Activated CD8-positive, alpha-beta T cell treated with anti-CD3 and anti-CD28 coated beads for 36 hours (primary cell): ENCODE results near the gene ZNF75A. TPM values are rescaled to one million over a fixed set of nuclear protein-coding genes. Genes with fewer than 3 reads are reported as not detected.

Experiments used
- ATAC-seq: fragments of 200-7000 bp; cut with Tn5 transposase; one replicate; pipeline ENCODE4 v1.10.0; 2021; ENCODE audit warnings: mild to moderate bottlenecking, moderate library complexity
- CTCF ChIA-PET: fragments of 350-600 bp; sonication (Branson Sonifier 250); formaldehyde crosslinking; loops from one replicate; lab custom pipeline; 2021; ENCODE audit warnings: antibody characterized with exemption; lab: Charles Lee
- POLR2A ChIA-PET: fragments of 350-600 bp; sonication (Branson Sonifier 250); formaldehyde crosslinking; loops from one replicate; lab custom pipeline; 2021; ENCODE audit warnings: antibody characterized with exemption; lab: Charles Lee
- DNase-seq: peaks from one replicate; pipeline ENCODE4 v3.0.0-alpha.2; 2020
- H3K27ac Mint-ChIP-seq: one replicate; pipeline ENCODE4 v1.8.0; 2021; ENCODE audit warnings: mild to moderate bottlenecking, mixed read lengths
- H3K27me3 Mint-ChIP-seq: one replicate; pipeline ENCODE4 v1.8.0; 2021; ENCODE audit warnings: mixed read lengths
- H3K36me3 Mint-ChIP-seq: one replicate; pipeline ENCODE4 v1.8.0; 2021; ENCODE audit warnings: low read depth, mixed read lengths
- H3K4me1 Mint-ChIP-seq: one replicate; pipeline ENCODE4 v1.8.0; 2021; ENCODE audit warnings: low read depth, mixed read lengths
- H3K4me3 Mint-ChIP-seq: one replicate; pipeline ENCODE4 v1.8.0; 2021; ENCODE audit warnings: mild to moderate bottlenecking, moderate library complexity, mixed read lengths
- H3K9me3 Mint-ChIP-seq: one replicate; pipeline ENCODE4 v1.8.0; 2021; ENCODE audit warnings: mixed read lengths
- CTCF ChIP-seq: fragments of 200-600 bp; IDR thresholded peaks from one replicate; pipeline ENCODE4 v1.8.0; 2022; ENCODE audit warnings: antibody characterized with exemption, mild to moderate bottlenecking
- intact Hi-C: fragments of 100-400 bp; cut with micrococcal nuclease; formaldehyde crosslinking; loops from one replicate; pipeline ENCODE4 v1.10.0; 2022
- total RNA-seq, 2 experiments: library from RNA; stranded (reverse); gene quantifications; one replicate each; pipeline ENCODE4 v1.2.3, GENCODE V29; 2021

Gene ZNF75A
- total RNA-seq, 2 experiments from 2014 or later, result 21.2 to 21.7 TPM

GRCh38 chr16:3274490-3274889 is 30.8 kb upstream of the ZNF75A start:
- Mint-ChIP-seq H3K27ac (no peak overlapping the region), H3K4me3 (no peak overlapping the region), H3K27me3 (no peaks in the 10 kb centered on the region), H3K4me1 (no peaks in the 10 kb centered on the region), H3K9me3 (no peaks in the 10 kb centered on the region), H3K36me3 (no peaks in the 10 kb centered on the region)
- intact Hi-C loops, result no loop called here
- DNase-seq (no peak), ATAC-seq (no peak)
- TF ChIP-seq CTCF, result no peak
- POLR2A ChIA-PET, result no interaction called here
- CTCF ChIA-PET, result no interaction called here

GRCh38 chr16:3274947-3275346 is 30.4 kb upstream of the ZNF75A start:
- no peaks in the 10 kb centered on the region for H3K27me3 Mint-ChIP-seq
- ChIA-PET POLR2A (no interaction called here), CTCF (no interaction called here)
- no peak overlapping the region for H3K27ac Mint-ChIP-seq
- no peaks in the 10 kb centered on the region for H3K4me1 Mint-ChIP-seq
- DNase-seq, result no peak
- no peaks in the 10 kb centered on the region for H3K36me3 Mint-ChIP-seq
- H3K9me3 Mint-ChIP-seq, result no peaks in the 10 kb centered on the region
- no peak overlapping the region for H3K4me3 Mint-ChIP-seq
- no peak for ATAC-seq
- no peak for TF ChIP-seq CTCF
- intact Hi-C loops, result no loop called here

- intact Hi-C loops, result no loop called here
- no peak for ATAC-seq
Observed at GRCh38 chr16:3276679-3277078, 28.6 kb upstream of the ZNF75A start.

GRCh38 chr16:3281222-3281820 is 24.0 kb upstream of the ZNF75A start:
- peak overlapping the region; percentile 94 for H3K4me3 Mint-ChIP-seq
- intact Hi-C loops, result loop anchor here (5.0 kb wide), 1 partner anchor 176 kb away; no protein-coding TSS in a partner anchor
- peaks cover 25% of the 10 kb centered on the region for H3K36me3 Mint-ChIP-seq
- TF ChIP-seq CTCF, result no peak
- H3K9me3 Mint-ChIP-seq, result peaks cover 2% of the 10 kb centered on the region
- no peaks in the 10 kb centered on the region for H3K27me3 Mint-ChIP-seq
- DNase-seq (no peak), ATAC-seq (no peak)
- H3K4me1 Mint-ChIP-seq, result peaks cover 24% of the 10 kb centered on the region
- ChIA-PET POLR2A (interaction anchor here (0.8 kb wide), 1 partner anchor 44 kb away, joined by 3 read pairs; no protein-coding TSS in a partner anchor), CTCF (interaction anchor here (9.6 kb wide), 1 partner anchor 16 kb away, joined by 98 read pairs; no protein-coding TSS in a partner anchor)
- no peak overlapping the region for H3K27ac Mint-ChIP-seq

More at GRCh38 chr16:3276679-3277078, 28.6 kb upstream of the ZNF75A start:
- Mint-ChIP-seq H3K27me3 (no peaks in the 10 kb centered on the region), H3K9me3 (no peaks in the 10 kb centered on the region), H3K4me1 (peaks cover 2% of the 10 kb centered on the region), H3K27ac (no peak overlapping the region), H3K36me3 (no peaks in the 10 kb centered on the region), H3K4me3 (no peak overlapping the region)
- no peak for DNase-seq
- POLR2A ChIA-PET, result interaction anchor here (0.7 to 1.3 kb wide), 3 partner anchors 11 to 56 kb away, joined by 3 read pairs; no protein-coding TSS in a partner anchor
- CTCF ChIA-PET, result interaction anchor here (0.9 to 9.6 kb wide), 3 partner anchors 12 to 248 kb away, joined by 3 to 98 read pairs (median 4); no protein-coding TSS in a partner anchor
- no peak for TF ChIP-seq CTCF

- Mint-ChIP-seq H3K4me3 (peak overlapping the region; percentile 94), H3K27me3 (no peaks in the 10 kb centered on the region), H3K36me3 (peaks cover 34% of the 10 kb centered on the region), H3K4me1 (peaks cover 27% of the 10 kb centered on the region), H3K9me3 (peaks cover 5% of the 10 kb centered on the region), H3K27ac (peak overlapping the region; percentile 98)
- intact Hi-C loops, result loop anchor here (5.0 kb wide), 1 partner anchor 175 kb away; no protein-coding TSS in a partner anchor
- ATAC-seq (peak; percentile 35), DNase-seq (no peak)
- CTCF ChIA-PET, result interaction anchor here (0.9 to 9.6 kb wide), 4 partner anchors 17 to 330 kb away, joined by 3 to 98 read pairs (median 4); no protein-coding TSS in a partner anchor
- POLR2A ChIA-PET, result interaction anchor here (0.6 to 3.8 kb wide), 7 partner anchors 10 to 125 kb away, joined by 3 to 25 read pairs (median 7); partner anchors contain the start of gene OR1F1
- TF ChIP-seq CTCF, result peak; percentile 31
Observed at GRCh38 chr16:3282103-3282729, 23.1 kb upstream of the ZNF75A start.
